Non-pigmented ciliary epithelial cell (primary cell): ENCODE measurements around the gene DOLPP1.
"Not testable (repeated sequence)": the region's sequence is repeated elsewhere in the genome, so short reads cannot be mapped to it uniquely, and the experiment has no call there.

Experiments
- DNase-seq: peaks from one replicate; pipeline ENCODE4 v3.0.0-alpha.2; 2010; ENCODE audit warnings: low read depth

DOLPP1 gene

GRCh38 chr9:129111528-129112151 lies 30.7 kb downstream of the DOLPP1 start:
- no peak for DNase-seq

DNA sequence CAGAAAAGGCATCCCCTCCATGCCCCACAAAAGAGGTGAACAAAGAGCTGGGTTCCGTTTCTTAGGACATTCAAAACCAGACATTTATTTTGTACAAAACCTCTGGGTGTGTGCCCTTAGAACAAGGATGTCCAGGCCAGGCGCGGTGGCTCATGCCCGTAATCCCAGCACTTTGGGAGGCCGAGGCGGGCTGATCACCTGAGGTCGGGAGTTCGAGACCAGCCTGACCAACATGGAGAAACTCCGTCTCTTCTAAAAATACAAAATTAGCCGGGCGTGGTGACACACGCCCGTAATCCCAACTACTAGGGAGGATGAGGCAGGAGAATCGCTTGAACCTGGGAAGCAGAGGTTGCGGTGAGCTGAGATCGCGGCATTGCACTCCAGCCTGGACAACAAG lies 31.6 kb downstream of the DOLPP1 start:
- DNase-seq, result not testable (repeated sequence)

- no peak for DNase-seq
These were observed 32.9 kb downstream of the DOLPP1 start for GRCh38 chr9:129113645-129114304.

GRCh38 chr9:129118799-129119198 lies 37.9 kb downstream of the DOLPP1 start:
- no peak for DNase-seq

DNA sequence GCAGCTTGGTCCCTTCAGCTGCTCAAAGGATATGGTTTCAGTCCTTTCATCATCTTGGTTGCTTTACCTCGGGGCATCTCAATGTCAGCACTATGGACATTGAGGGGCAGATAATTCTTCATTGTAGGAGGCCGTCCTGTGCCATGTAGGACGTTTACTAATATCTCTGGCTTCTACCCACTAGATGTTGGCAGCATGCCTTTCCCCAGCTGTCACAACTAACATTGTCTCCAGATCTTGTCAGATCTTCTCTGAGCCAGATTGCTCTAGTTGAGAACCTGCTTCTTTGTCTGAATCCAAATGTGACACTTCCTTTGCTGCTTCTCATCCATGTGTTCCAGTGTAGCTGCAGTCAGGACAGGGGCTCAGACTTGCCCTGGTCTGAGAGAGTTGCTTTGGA lies 40.6 kb downstream of the DOLPP1 start:
- DNase-seq, result no peak

- DNase-seq, result no peak
These were observed 41.2 kb downstream of the DOLPP1 start for GRCh38 chr9:129122133-129122532.

GRCh38 chr9:129122976-129123375 lies 42.1 kb downstream of the DOLPP1 start:
- not testable (repeated sequence) for DNase-seq

GRCh38 chr9:129124506-129125069 lies 43.7 kb downstream of the DOLPP1 start:
- no peak for DNase-seq

DNA sequence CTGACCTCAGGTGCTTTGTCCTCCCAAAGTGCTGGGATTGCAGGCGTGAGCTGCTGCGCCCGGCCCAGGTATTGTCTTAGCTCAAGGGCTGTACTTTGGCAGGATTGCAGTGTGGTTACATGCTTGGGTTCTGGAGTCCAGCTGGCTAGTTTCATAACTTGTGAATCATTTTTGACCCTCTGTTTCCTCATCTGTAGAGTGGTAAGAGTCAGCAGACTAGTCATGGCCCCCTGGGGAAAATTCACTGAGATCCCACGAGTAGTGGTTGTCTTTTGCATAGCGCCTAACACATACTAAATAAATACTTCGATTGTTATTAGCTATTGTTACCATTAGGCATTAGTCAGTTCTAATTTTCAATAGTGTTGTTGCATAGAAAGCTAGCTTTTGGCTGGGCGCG lies 44.6 kb downstream of the DOLPP1 start:
- peak; percentile 76 for DNase-seq

DNA sequence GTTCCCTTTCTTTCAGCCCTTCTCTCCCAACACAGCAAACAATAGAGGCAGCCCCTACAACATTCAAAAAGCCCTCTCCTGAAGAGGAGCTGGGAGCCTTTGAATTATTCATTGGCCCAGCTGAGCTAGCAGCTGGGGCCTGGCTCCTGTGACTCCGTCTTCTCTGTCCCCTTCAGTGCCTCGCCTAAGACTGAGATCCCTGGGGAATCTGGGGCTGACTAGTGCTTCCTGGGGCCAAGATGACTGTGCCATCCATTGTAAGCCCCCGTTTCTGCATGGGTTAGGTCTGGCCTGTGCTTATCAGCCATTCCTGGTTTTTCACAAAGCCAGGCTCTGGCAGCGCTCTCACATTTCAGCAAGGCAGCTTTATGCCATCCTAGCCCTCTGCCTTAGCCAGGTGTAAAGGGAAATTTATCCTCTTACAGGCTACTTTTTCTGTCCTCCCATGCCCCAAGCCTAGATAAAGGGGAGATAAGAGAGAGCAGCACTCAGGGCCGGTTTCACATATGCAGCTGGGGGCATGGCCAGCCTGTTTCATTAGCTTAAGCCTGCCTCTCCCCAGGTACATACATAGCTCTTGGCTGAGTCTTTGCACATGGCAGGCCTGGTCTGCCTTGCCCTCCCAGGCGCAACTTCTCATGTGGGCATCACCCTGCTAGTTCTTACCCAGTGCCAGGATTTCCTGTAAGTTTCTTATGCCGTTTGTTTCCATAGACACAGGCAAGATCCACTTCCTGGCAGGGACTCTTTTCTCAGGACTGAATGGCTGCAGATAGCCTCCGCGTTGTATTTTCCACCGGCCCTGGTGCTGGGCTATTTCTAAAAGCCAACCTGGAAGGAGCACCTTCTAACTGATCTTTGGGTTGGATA lies 46.1 kb downstream of the DOLPP1 start:
- no peak for DNase-seq

- DNase-seq, result no peak
These were observed 47.8 kb downstream of the DOLPP1 start for GRCh38 chr9:129128689-129129088.

- not testable (repeated sequence) for DNase-seq
These were observed 49.4 kb downstream of the DOLPP1 start for GRCh38 chr9:129130271-129130670.

DNA sequence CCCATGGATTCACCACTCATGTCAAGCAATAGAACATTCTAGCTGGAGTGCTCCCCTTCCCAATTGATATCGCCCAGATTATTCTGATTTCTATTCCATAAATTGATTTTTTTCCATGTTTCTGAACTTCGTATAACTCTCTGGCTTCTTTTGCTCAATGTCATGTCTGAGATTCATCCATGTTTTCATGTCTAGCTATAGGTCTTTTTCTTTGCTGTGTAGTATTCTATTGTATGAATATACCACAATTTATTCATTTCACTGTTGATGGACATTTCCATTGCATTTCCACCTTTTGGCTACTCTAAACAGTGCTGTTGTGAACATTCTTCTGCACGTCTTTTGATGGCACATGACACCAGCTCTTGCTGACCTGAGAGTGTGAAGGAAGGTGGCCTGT lies 49.9 kb downstream of the DOLPP1 start:
- DNase-seq, result no peak

- no peak for DNase-seq
These were observed 50.6 kb downstream of the DOLPP1 start for GRCh38 chr9:129131300-129132145.

GRCh38 chr9:129133082-129133481 lies 52.2 kb downstream of the DOLPP1 start:
- DNase-seq, result no peak

GRCh38 chr9:129135476-129135875 lies 54.6 kb downstream of the DOLPP1 start:
- DNase-seq, result no peak

- DNase-seq, result no peak
These were observed 55.6 kb downstream of the DOLPP1 start for GRCh38 chr9:129136446-129137035.

DNA sequence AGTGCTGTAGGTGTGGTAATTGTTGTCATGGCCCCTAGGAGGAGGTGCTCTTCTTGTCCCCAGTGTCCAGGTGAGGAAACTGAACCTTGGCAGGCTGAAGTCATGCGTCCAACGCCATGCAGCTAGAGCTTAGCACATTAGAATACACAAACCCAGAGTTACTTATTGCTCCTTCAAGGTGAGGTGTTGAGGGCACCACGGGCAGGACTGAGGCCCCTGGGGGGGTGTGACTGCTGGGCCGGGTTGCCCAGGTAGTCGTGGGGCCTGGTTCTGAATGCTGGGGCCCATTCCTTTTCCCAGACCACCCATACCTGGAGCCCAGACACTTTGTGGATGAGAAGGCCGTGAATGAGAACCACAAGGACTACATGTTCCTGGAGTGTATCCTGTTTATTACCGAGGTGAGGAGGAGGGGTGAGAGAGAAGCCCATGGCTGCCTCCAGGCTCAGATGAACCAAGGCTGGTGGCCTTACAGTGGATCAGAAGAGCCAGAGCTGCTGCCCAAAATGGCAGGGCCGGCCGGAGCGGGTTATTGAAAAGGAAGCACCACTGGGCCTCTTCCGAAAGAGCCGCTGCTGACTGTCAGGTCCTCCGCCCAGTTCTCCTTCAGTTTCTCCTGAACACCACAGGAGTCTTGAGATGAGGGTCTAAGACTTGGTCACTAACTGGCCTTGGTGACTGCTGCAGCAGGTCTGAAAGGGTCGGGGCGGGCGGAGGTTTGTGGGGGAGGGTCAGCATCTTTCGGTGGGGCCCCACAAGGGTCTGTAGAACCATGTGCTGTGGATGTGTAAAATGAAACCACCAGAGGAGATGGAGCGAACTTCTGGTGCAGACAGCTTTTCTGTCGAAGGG lies 56.6 kb downstream of the DOLPP1 start:
- DNase-seq, result no peak

DNA sequence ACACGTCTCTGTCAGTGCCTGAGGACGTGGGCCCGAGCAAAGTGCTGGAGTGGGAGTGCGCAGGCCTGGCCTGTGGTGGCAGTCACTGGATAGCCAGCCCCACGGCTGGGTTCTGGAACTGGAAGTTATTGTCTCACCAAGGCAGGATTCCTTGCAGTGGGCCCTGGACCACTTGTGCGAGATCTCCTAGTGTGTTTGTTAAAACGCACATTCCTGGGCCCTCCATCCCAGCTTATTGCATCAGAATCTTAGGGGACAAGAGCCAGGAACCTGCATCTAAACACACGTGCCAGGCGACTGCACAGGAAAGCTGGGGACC lies 57.2 kb downstream of the DOLPP1 start:
- no peak for DNase-seq

- no peak for DNase-seq
These were observed 57.7 kb downstream of the DOLPP1 start for GRCh38 chr9:129138476-129139232.
